ENCODE measurements around the gene CDH4.

CDH4 gene

GRCh38 chr20:61588411-61589385 is 336.6 kb downstream of the CDH4 start:
- DNase-seq, result peak; percentile 81

- no peak for DNase-seq
Observed at GRCh38 chr20:61590236-61590635, 338.2 kb downstream of the CDH4 start.

GRCh38 chr20:61593516-61593915 is 341.5 kb downstream of the CDH4 start:
- DNase-seq, result no peak

GRCh38 chr20:61594198-61594597 is 342.1 kb downstream of the CDH4 start:
- no peak for DNase-seq

- DNase-seq, result no peak
Observed at GRCh38 chr20:61595216-61595615, 343.2 kb downstream of the CDH4 start.

DNA sequence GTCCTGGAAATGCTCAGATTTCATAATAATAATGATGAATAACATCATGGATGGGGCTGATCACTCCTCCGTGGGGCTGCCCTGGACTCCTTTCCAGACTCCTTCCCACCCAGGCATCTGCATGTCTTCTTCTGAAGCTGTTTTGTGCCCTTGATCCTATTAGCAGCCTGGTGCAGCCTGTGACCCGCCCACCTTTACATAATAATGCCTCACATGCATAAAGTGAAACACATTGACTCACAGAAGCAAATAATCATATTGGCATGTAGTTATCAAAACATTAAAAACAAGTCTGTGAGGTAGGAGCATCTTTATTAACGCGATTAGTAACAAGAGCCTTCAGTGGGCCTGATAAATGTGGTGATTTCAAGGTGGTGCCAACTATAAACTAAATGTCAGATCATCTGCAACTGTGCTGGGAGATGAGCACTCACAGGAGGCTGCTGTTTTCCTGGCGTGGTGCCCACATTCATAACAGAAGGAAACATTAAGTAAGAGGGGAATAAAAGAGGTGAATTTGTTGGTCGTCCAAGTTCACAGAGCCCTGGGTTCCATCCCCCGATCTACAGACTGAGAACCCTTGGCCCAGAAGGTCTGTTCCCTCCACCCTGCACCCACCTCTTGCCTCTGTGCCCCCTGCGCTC is 344.7 kb downstream of the CDH4 start:
- DNase-seq, result peak; percentile 3

GRCh38 chr20:61597996-61598395 is 345.9 kb downstream of the CDH4 start:
- no peak for DNase-seq

GRCh38 chr20:61598586-61598985 is 346.5 kb downstream of the CDH4 start:
- no peak for DNase-seq

- no peak for DNase-seq
Observed at GRCh38 chr20:61599061-61599531, 347.0 kb downstream of the CDH4 start.

DNA sequence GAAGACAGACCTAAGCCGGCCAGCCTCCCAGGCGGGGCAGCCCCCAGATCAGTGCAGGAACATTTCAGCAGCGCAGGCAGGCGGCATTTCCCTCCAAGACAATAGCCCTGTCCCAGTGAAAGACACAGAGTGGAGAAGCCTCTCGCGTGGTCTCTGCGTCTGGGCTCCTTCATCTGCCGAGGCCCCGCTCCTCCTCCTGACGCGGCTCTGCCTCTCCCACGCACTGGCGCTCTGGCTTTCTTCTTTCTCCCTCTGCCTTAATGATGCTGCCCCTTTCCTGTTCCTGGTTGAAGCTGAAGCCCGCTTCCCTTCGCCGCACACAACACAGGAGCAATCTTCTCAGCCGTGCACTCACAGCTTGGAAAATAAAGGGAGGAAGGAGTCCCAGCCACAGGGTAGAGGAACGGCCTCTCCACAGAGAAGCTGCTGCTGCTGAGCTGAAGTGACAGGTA is 347.5 kb downstream of the CDH4 start:
- no peak for DNase-seq

GRCh38 chr20:61600016-61600415 is 348.0 kb downstream of the CDH4 start:
- no peak for DNase-seq

DNA sequence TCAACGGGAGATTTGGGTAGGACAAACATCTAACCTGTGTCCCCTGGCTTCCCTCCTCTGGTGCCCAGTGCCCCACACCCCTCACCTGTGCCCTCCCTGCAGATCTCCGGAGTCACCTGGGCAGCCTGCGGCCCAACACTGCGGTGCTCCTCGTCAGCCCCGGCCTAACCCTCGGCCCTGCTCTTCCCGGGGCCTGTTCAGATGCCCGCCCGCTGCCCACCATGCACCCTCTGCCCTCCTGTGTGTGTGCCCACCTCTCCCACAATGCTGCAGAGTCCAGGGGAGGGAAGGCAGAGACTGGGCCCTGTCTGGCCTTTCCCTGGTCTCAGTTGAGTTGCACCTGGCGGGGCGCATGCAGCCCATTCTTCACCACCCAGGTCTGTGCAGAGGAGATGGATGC is 349.3 kb downstream of the CDH4 start:
- DNase-seq, result no peak

- no peak for DNase-seq
Observed at GRCh38 chr20:61601853-61602252, 349.8 kb downstream of the CDH4 start.

DNA sequence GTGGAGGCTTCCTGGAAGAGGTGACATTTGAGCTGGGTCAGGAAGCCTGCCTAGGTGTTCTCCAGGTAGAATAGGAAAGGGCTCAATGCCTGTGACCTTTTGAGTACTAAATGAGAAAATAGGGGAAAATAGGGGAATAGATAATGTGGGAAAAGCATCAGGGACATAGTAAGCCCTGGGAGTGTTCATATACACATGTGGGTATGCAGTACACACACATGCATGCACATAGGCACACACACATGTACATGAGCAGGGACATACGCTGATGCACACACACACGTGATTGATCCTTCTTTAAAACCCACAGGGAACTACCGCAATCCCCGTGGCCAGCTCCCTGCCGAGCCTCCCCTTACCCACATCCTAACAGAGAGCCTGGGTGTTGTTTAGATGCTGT is 351.7 kb downstream of the CDH4 start:
- no peak for DNase-seq

DNA sequence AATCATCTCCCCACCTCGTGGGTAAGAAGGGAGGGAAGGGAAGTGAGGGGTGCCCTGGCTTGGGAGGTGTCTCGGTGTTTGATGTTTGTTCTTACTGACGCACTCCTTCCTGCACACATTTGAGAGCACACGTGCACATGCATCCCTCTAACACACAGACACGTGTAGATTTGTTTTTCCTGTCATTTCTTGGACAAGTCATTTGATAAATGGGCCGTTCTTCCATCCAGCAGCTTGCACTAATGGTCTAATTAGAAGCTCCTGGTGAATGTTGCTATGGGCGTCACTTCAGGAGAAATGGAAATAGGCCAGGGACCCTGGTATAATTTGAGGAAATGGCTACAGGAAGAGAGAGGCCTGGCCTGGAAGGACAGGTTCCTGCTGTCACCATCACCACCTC is 352.5 kb downstream of the CDH4 start:
- no peak for DNase-seq

- no peak for DNase-seq
Observed at GRCh38 chr20:61605283-61605682, 353.2 kb downstream of the CDH4 start.

GRCh38 chr20:61605862-61606557 is 353.9 kb downstream of the CDH4 start:
- DNase-seq, result no peak

DNA sequence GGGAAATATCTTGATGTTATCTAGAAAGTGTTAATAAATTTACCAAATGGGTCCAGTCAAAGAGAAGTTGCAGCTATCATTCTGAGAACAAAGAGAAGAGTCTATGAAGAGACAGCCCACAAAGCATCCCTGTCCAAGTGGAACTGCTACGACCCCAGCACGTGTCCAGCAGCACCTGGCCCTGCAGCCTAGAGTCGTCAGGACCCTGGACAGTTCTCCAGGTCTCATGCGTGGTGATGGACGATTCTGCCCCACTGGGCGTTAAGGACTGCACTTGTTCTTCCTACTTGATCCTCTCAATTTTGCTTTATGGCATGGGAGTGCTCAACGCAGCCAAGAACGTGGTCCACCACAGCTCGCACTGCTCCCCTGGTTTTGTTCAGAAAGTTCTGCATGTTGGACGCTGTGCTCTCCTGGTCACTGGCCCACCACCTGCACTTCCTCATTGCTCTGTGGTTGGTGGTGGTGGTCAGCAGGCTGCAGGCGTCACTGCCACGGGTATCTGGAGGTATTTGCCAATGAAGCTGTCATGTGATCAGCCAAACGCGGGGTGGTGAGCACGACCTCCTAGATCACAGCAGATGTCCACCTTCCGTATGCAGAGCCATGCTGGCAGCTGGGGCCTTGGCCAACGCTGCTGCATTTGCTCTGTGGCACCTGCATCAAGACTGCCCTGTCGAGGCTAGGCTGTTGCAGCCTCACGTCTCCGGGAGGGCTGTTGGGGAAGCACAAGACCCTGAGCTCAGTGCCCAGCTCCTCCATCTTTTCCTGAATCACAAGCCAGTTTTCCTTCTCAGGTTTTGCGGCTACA is 356.4 kb downstream of the CDH4 start:
- DNase-seq, result peak; percentile 3

DNA sequence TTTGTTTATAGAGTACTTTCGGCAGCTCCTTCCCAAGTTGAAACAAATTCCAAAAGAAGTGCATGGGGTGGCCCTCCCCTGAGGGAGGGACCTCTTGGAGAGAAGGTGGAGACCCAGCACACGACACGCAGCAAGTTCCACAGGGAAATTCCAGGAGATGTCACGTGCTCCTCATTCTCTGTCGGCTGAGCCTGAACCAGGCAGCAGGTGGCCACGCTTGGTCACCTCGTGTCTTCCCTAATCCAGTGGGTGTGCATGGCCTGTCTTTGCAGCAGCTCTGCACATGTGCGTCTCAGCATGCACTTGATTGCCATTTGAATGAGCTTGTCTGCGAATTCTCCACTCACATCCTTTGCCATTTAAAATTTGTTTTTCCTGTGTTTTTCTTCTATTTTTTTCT is 357.4 kb downstream of the CDH4 start:
- no peak for DNase-seq

- DNase-seq, result peak; percentile 32
Observed at GRCh38 chr20:61611401-61612180, 359.5 kb downstream of the CDH4 start.

GRCh38 chr20:61613917-61614705 is 362.1 kb downstream of the CDH4 start:
- DNase-seq, result no peak
